Colonic mucosa (tissue), 4 donors: Measurements from ENCODE around the gene CFAP100. TPM values are rescaled to one million over a fixed set of nuclear protein-coding genes. Genes with fewer than 3 reads are reported as not detected.

Source experiments
- DNase-seq: peaks from one replicate; pipeline ENCODE4 v3.0.0-alpha.2; 2020
- H3K27ac ChIP-seq: fragments of 200-600 bp; one replicate; pipeline ENCODE4 v1.8.0; 2021
- H3K27me3 ChIP-seq: fragments of 200-600 bp; one replicate; pipeline ENCODE4 v1.8.0; 2021
- H3K36me3 ChIP-seq: fragments of 200-600 bp; one replicate; pipeline ENCODE4 v1.8.0; 2021
- H3K4me1 ChIP-seq: fragments of 200-600 bp; one replicate; pipeline ENCODE4 v1.8.0; 2021; ENCODE audit warnings: mild to moderate bottlenecking
- H3K4me3 ChIP-seq: fragments of 200-600 bp; one replicate; pipeline ENCODE4 v1.8.0; 2021
- H3K9ac ChIP-seq, 2 donors: one replicate each; pipeline ENCODE4 v1.7.0; 2013; ENCODE audit warnings: control low read depth in 2 of 2, low read depth in 2 of 2, low read length in 2 of 2
- H3K9me3 ChIP-seq: fragments of 200-600 bp; one replicate; pipeline ENCODE4 v1.8.0; 2021
- intact Hi-C: fragments of 100-400 bp; cut with DNase I; formaldehyde crosslinking; loops from one replicate; pipeline ENCODE4 v1.14.1; 2022
- total RNA-seq, 2 donors: library from RNA; stranded (reverse); fragmentation: NEBNext Ultra II Directional in 1 of 2; extraction: Animal tissue kit (Norgen Biotek cat#: 25700) in 1 of 2; gene quantifications; one replicate each; pipeline ENCODE4 v1.2.1, GENCODE V29; 2021
- TF ChIP-seq, protein P1 (sequence below): fragments of 200-600 bp; IDR thresholded peaks from one replicate; pipeline ENCODE4 v1.8.0; 2022; ENCODE audit warnings: antibody characterized with exemption, mild to moderate bottlenecking
- donor health status: healthy.
- donor health status: DM: no; HTN: no; CAD: no.
- donor health status: DM: no; HTN: no; CAD: no.

CFAP100 gene
- total RNA-seq, 2 donors from 2014 or later, result not detected

DNA sequence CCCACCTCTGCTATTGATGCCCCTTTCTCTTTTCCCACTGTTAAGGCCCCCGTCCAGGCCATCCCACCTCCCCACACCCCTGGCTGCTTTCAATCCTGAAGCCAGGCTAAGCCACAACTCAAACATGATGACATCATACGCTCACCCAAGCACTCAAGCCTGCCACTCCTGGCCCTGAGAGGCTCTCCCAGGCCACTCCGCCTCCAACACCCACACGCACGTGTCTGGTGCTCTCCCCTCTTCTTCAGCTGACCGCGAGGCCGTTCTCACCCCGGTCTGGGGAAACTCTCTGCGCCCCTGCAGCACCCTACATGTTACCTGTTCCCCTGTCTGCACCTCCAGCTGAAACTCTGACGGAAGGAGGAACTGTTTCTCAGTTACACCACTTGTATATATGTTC, 74.8 kb downstream of the CFAP100 start:
- Histone ChIP-seq H3K9ac (no peak overlapping the region), H3K4me1 (peaks cover 18% of the 10 kb centered on the region), H3K36me3 (peaks cover 39% of the 10 kb centered on the region), H3K27ac (no peak overlapping the region), H3K27me3 (no peaks in the 10 kb centered on the region), H3K9me3 (no peaks in the 10 kb centered on the region), H3K4me3 (no peak overlapping the region)
- TF ChIP-seq, protein P1, sequence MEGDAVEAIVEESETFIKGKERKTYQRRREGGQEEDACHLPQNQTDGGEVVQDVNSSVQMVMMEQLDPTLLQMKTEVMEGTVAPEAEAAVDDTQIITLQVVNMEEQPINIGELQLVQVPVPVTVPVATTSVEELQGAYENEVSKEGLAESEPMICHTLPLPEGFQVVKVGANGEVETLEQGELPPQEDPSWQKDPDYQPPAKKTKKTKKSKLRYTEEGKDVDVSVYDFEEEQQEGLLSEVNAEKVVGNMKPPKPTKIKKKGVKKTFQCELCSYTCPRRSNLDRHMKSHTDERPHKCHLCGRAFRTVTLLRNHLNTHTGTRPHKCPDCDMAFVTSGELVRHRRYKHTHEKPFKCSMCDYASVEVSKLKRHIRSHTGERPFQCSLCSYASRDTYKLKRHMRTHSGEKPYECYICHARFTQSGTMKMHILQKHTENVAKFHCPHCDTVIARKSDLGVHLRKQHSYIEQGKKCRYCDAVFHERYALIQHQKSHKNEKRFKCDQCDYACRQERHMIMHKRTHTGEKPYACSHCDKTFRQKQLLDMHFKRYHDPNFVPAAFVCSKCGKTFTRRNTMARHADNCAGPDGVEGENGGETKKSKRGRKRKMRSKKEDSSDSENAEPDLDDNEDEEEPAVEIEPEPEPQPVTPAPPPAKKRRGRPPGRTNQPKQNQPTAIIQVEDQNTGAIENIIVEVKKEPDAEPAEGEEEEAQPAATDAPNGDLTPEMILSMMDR, result no peak
- no peak for DNase-seq
- intact Hi-C loops, result no loop called here

DNA sequence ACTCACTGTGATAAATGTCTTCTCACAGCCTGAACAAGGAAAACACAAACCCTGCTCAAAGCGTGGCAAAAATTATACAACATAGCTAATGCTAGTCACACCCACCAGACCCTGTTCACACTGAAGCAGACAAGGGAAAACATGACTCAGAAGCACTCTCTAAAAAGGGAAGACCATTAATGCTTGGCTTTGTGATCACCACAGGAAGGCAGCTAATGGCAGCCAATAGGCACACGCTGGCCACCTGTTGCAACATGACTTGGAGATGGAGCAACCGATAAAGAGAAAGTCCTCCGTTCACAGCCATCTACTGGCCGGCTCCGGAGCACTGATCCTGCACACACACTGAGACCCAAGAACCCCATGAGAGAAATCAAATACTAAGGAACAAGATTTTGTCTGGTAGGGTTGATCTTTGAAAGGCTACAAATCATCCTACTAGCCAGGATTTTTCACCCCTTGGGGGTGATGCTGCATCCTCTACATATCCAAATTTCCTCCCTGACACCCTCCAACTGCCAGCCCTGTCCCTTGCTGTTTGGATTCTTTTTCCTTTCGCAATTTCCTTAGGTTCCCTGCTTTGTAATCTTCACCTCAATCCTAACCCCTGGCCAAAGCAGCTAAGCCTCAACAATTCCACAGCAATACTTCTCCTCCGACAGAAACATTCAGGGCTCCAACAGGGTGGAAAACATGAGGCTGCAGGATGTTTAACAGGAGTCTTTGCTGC, 77.7 kb downstream of the CFAP100 start:
- Histone ChIP-seq H3K36me3 (peaks cover 28% of the 10 kb centered on the region), H3K4me3 (no peak overlapping the region), H3K27me3 (no peaks in the 10 kb centered on the region), H3K9me3 (no peaks in the 10 kb centered on the region), H3K27ac (no peak overlapping the region), H3K9ac (no peak overlapping the region), H3K4me1 (peaks cover 18% of the 10 kb centered on the region)
- no peak for DNase-seq
- intact Hi-C loops, result no loop called here
- TF ChIP-seq, protein P1, result no peak

DNA sequence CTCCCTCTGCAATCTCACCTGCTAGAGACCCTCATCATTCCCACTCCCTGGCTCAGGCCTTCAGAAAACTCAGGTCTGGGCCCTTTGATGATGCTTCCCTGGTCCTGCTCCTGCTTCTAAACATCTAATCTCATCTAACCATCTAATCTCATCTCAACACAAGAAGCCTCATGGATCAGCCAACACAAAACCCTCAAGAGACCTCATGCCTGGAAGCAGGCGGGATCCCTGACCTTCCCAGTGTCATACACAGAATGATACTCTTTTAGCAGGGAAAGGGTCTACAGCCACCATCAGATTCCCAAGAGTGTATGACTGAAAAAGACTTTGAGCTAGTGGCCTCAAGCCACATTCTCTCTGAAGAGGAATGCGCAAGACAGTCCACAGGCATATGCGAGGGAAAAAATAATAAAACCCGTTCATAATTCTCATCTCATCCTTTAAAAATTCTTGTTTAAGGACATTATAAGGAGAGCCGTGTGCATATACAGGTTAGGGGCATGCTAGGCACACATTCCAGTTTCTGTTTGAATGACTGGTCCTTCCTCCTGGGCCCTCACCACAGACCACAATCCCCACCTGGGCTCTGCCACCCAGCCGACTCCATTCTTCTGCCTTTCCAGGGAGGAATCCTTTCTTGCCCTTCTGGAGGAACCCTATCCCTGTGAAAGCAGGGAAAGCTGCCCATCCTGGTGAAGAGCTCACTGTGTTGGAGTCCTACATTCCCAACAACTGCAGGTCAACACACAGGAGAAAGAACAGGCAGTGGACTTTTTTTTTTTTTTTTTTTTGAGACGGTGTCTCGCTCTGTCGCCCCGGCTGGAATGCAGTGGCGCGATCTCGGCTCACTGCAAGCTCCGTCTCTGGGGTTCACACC, 78.8 kb downstream of the CFAP100 start:
- peak overlapping the region in 1 of 2 donors; percentile 27 for H3K9ac ChIP-seq
- H3K27ac ChIP-seq, result no peak overlapping the region
- H3K4me1 ChIP-seq, result peaks cover 18% of the 10 kb centered on the region

DNA sequence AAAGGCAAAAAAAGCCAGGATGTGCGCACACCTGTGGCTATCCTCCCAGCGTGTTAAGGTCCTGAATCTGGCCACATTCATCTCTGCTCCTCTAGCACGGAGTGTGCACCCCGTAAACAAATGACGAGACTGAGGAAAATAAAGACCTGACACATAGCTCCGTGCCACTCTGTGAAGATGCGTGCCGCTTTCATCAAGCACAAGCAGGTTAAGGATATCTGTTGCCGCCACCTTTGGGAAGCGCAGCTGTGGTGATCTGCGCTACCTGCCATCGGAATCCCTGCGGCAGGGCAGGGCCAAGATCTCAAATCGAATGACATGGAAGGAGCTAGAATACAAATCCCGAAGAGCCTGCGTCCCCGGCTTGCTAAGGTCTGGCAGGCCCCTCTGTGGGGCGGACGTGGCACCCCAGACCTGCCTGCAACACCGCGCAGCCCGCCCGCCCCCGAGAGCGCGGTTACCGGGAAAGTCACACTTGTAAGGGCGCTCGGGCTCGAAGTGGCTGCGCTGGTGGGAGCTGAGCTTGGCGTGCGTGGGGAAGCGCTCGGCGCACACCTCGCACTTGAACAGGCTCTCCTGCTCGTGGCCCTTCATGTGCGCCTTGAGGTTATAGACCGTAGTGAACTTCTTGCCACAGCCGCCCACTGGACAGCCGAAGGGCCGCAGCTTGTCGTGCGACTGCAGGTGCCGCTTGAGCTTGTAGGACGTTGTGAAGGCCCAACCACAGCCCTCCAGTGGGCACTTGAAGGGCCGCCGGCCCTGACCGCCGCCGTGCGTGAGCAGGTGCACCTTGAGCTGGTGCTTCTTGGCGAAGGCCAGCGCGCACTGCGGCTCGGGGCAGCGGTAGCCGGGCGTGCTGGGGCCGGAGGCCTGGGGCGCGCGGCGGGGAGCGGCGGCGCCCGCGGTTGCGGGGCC, 80.0 kb downstream of the CFAP100 start:
- intact Hi-C loops, result no loop called here
- H3K4me3 ChIP-seq, result peak overlapping the region; percentile 68
- TF ChIP-seq, protein P1, result no peak
- peaks cover 15% of the 10 kb centered on the region for H3K36me3 ChIP-seq
- peak; percentile 42 for DNase-seq
- peaks cover 18% of the 10 kb centered on the region for H3K4me1 ChIP-seq
- H3K9ac ChIP-seq, result peak overlapping the region; percentile 57 to 85
- H3K9me3 ChIP-seq, result no peaks in the 10 kb centered on the region
- no peaks in the 10 kb centered on the region for H3K27me3 ChIP-seq
- H3K27ac ChIP-seq, result peak overlapping the region; percentile 85

More for the DNA sequence above, 78.8 kb downstream of the CFAP100 start:
- Histone ChIP-seq H3K27me3 (no peaks in the 10 kb centered on the region), H3K9me3 (no peaks in the 10 kb centered on the region), H3K4me3 (peak overlapping the region; percentile 68), H3K36me3 (peaks cover 28% of the 10 kb centered on the region)
- TF ChIP-seq, protein P1, result no peak
- DNase-seq, result no peak
- intact Hi-C loops, result no loop called here
